ENCODE data around the gene RUSC1. TPM values are rescaled to one million over a fixed set of nuclear protein-coding genes. Genes with fewer than 3 reads are reported as not detected.

RUSC1 gene
- 10 to 100 TPM; 16.1 to 16.3 TPM for total RNA-seq
- polyA plus RNA-seq = 1 to 10 TPM; 4.4 to 7.9 (median 7.5) TPM
- 10.3 to 19.4 (median 15.2) reads per million in 6 experiments for total RNA-seq

- Mint-ChIP-seq H3K4me3 (peak within 1 kb of the TSS; percentile 72 to 86 (median 81)), H3K4me1 (peaks cover 17 to 36% (median 31%) of the 10 kb centered on the region in 4 donors), H3K36me3 (peaks cover 0 to 5% (median 0%) of the 10 kb centered on the region in 3 donors), H3K9me3 (no peaks in the 10 kb centered on the region), H3K27ac (peak within 1 kb of the TSS in 9 of 10 donors; percentile 21 to 87 (median 55)), H3K27me3 (no peaks in the 10 kb centered on the region)
- POLR2A ChIA-PET = interaction anchor here (0.6 to 5.4 kb wide), 6 partner anchors 13 to 70 kb away, joined by 3 to 37 read pairs (median 12); partner anchors contain the start of genes CLK2, FDPS and HCN3
- DNase-seq (peak; percentile 58 to 84 (median 72)), ATAC-seq (peak; percentile 36 to 47)
Observed at GRCh38 chr1:155320661-155321617, at the start of gene RUSC1. Gene RUSC1, plus strand, starts transcription at chr1:155320894. Its CDS starts 880 bp downstream, at chr1:155321774.

- POLR2A ChIA-PET = interaction anchor here (0.5 to 5.9 kb wide), 20 partner anchors 9 to 1284 kb away, joined by 3 to 39 read pairs (median 4); partner anchors contain the start of genes ENTREP3, FDPS, MSTO1 and MTX1
- ATAC-seq (peak; percentile 32 to 39), DNase-seq (peak in 2 of 10 donors; percentile 23 to 30)
- Mint-ChIP-seq H3K27ac (peak overlapping the region; percentile 92 to 99 (median 94)), H3K9me3 (no peaks in the 10 kb centered on the region), H3K4me3 (peak overlapping the region; percentile 90 to 99 (median 94)), H3K4me1 (peaks cover 16 to 53% (median 46%) of the 10 kb centered on the region in 4 donors), H3K36me3 (peaks cover 0 to 39% (median 2%) of the 10 kb centered on the region in 3 donors), H3K27me3 (no peaks in the 10 kb centered on the region)
Observed at GRCh38 chr1:155272466-155273342, 48.0 kb upstream of the RUSC1 start.

GRCh38 chr1:155273343-155274245 is 47.1 kb upstream of the RUSC1 start, which contains the start of gene CLK2:
Gene CLK2, minus strand, starts transcription at chr1:155273504. Its CDS starts 2,527 bp downstream, at chr1:155270977.
- H3K27ac Mint-ChIP-seq = peak within 1 kb of the TSS; percentile 92 to 99 (median 95)
- peak; percentile 79 to 88 for ATAC-seq
- no peaks in the 10 kb centered on the region for H3K27me3 Mint-ChIP-seq
- no peaks in the 10 kb centered on the region for H3K9me3 Mint-ChIP-seq
- POLR2A ChIA-PET = interaction anchor here (0.5 to 5.9 kb wide), 19 partner anchors 10 to 1285 kb away, joined by 3 to 39 read pairs (median 4); partner anchors contain the start of genes ENTREP3, FDPS, MSTO1 and MTX1
- peaks cover 0 to 30% (median 0%) of the 10 kb centered on the region in 3 donors for H3K36me3 Mint-ChIP-seq
- peak within 1 kb of the TSS; percentile 90 to 99 (median 94) for H3K4me3 Mint-ChIP-seq
- peaks cover 16 to 58% (median 50%) of the 10 kb centered on the region in 4 donors for H3K4me1 Mint-ChIP-seq
- peak; percentile 86 to 96 (median 92) for DNase-seq

- Mint-ChIP-seq H3K27me3 (no peaks in the 10 kb centered on the region), H3K4me3 (peak within 1 kb of the TSS; percentile 68 to 84 (median 78)), H3K36me3 (no peaks in the 10 kb centered on the region), H3K9me3 (no peaks in the 10 kb centered on the region), H3K4me1 (peaks cover 16 to 42% (median 36%) of the 10 kb centered on the region in 4 donors), H3K27ac (peak within 1 kb of the TSS in 8 of 10 donors; percentile 23 to 88 (median 67))
- peak; percentile 68 to 94 (median 82) for DNase-seq
- peak; percentile 34 to 62 for ATAC-seq
- POLR2A ChIA-PET = interaction anchor here (1.2 to 5.9 kb wide), 3 partner anchors 22 to 46 kb away, joined by 4 to 30 read pairs (median 4); partner anchors contain the start of gene ENTREP3
Observed at GRCh38 chr1:155277070-155277901, 43.4 kb upstream of the RUSC1 start, which contains the start of gene HCN3. Gene HCN3, plus strand, starts transcription at chr1:155277463. Its CDS starts 128 bp downstream, at chr1:155277591.

GRCh38 chr1:155277902-155278688 is 42.6 kb upstream of the RUSC1 start:
- Mint-ChIP-seq H3K36me3 (no peaks in the 10 kb centered on the region), H3K9me3 (no peaks in the 10 kb centered on the region), H3K27ac (peak overlapping the region in 8 of 10 donors; percentile 5 to 88 (median 46)), H3K27me3 (no peaks in the 10 kb centered on the region), H3K4me3 (peak overlapping the region; percentile 60 to 83 (median 74)), H3K4me1 (peaks cover 12 to 34% (median 29%) of the 10 kb centered on the region in 4 donors)
- POLR2A ChIA-PET = interaction anchor here (0.8 to 1.3 kb wide), 3 partner anchors 34 to 46 kb away, joined by 3 to 4 read pairs (median 3); no protein-coding TSS in a partner anchor
- ATAC-seq (peak; percentile 40 to 69), DNase-seq (peak; percentile 61 to 89 (median 78))

GRCh38 chr1:155278689-155279160 is 42.0 kb upstream of the RUSC1 start:
- DNase-seq = no peak
- Mint-ChIP-seq H3K27ac (peak overlapping the region in 8 of 10 donors; percentile 5 to 88 (median 46)), H3K27me3 (no peaks in the 10 kb centered on the region), H3K4me1 (peaks cover 10 to 28% (median 24%) of the 10 kb centered on the region in 4 donors), H3K4me3 (peak overlapping the region in 9 of 10 donors; percentile 24 to 83 (median 75)), H3K9me3 (no peaks in the 10 kb centered on the region), H3K36me3 (no peaks in the 10 kb centered on the region)
- ATAC-seq = no peak
- POLR2A ChIA-PET = interaction anchor here (0.8 to 1.3 kb wide), 3 partner anchors 33 to 45 kb away, joined by 3 to 4 read pairs (median 3); no protein-coding TSS in a partner anchor

GRCh38 chr1:155279268-155279667 is 41.4 kb upstream of the RUSC1 start:
- Mint-ChIP-seq H3K27ac (peak overlapping the region in 2 of 10 donors; percentile 42 to 46), H3K4me1 (peaks cover 10 to 27% (median 22%) of the 10 kb centered on the region in 4 donors), H3K27me3 (no peaks in the 10 kb centered on the region), H3K4me3 (peak overlapping the region in 2 of 10 donors; percentile 14 to 51), H3K9me3 (no peaks in the 10 kb centered on the region), H3K36me3 (no peaks in the 10 kb centered on the region)
- DNase-seq = no peak
- ATAC-seq = no peak
- POLR2A ChIA-PET = no interaction called here

- Mint-ChIP-seq H3K36me3 (no peaks in the 10 kb centered on the region), H3K27ac (peak overlapping the region in 1 of 10 donors; percentile 20), H3K4me1 (peaks cover 2 to 9% (median 7%) of the 10 kb centered on the region in 4 donors), H3K4me3 (no peak overlapping the region), H3K27me3 (no peaks in the 10 kb centered on the region), H3K9me3 (no peaks in the 10 kb centered on the region)
- ATAC-seq = no peak
- DNase-seq = no peak
- POLR2A ChIA-PET = no interaction called here
Observed at GRCh38 chr1:155282488-155283091, 38.1 kb upstream of the RUSC1 start.

GRCh38 chr1:155284476-155284875 is 36.2 kb upstream of the RUSC1 start:
- Mint-ChIP-seq H3K9me3 (no peaks in the 10 kb centered on the region), H3K4me1 (no peaks in the 10 kb centered on the region), H3K4me3 (no peak overlapping the region), H3K36me3 (no peaks in the 10 kb centered on the region), H3K27me3 (no peaks in the 10 kb centered on the region), H3K27ac (no peak overlapping the region)
- no peak for DNase-seq
- POLR2A ChIA-PET = no interaction called here
- no peak for ATAC-seq
